Naive thymus-derived CD4-positive, alpha-beta T cell (primary cell): ENCODE measurements around the gene PIK3CB. TPM values are rescaled to one million over a fixed set of nuclear protein-coding genes. Genes with fewer than 3 reads are reported as not detected.
"Not testable (repeated sequence)": the region's sequence is repeated elsewhere in the genome, so short reads cannot be mapped to it uniquely, and the experiment has no call there.

ENCODE experiments used
- ATAC-seq: fragments of 150-1000 bp; cut with Tn5 transposase; 2 replicates; pipeline ENCODE4 v1.10.0; 2021; ENCODE audit warnings: mild to moderate bottlenecking, moderate library complexity
- CTCF ChIA-PET: fragments of 350-600 bp; sonication (Branson Sonifier 250); formaldehyde crosslinking; loops from one replicate; lab custom pipeline; 2021; ENCODE audit warnings: antibody characterized with exemption; lab: Charles Lee
- POLR2A ChIA-PET: fragments of 350-600 bp; sonication (Branson Sonifier 250); formaldehyde crosslinking; loops from one replicate; lab custom pipeline; 2021; ENCODE audit warnings: antibody characterized with exemption, inconsistent platforms; lab: Charles Lee
- DNase-seq, 9 donors: peaks; one replicate each; pipeline versions ENCODE4 v3.0.0 to v3.0.0-alpha.2; 2020 to 2022; ENCODE audit warnings: mixed read lengths in 1 of 9
- H3K27ac ChIP-seq: one replicate; pipeline ENCODE4 v1.7.0; 2013; ENCODE audit warnings: mild to moderate bottlenecking, low read depth, low read length, moderate library complexity
- H3K27me3 ChIP-seq, 2 donors: one replicate each; pipeline ENCODE4 v1.7.0; 2013; ENCODE audit warnings: low read length in 2 of 2, mild to moderate bottlenecking in 2 of 2, moderate library complexity in 2 of 2; ENCODE audit not compliant: control insufficient read depth in 2 of 2, insufficient read depth in 2 of 2
- H3K36me3 ChIP-seq, 3 experiments: 1 replicate in 2 of 3; 2 replicates in 1 of 3; pipeline ENCODE4 v1.7.0; 2013; ENCODE audit warnings: low read length in 3 of 3, mild to moderate bottlenecking in 3 of 3, moderate library complexity in 1 of 3; ENCODE audit not compliant: insufficient read depth in 3 of 3, control insufficient read depth in 2 of 3
- H3K4me1 ChIP-seq, 2 donors: one replicate each; pipeline ENCODE4 v1.7.0; 2013; ENCODE audit warnings: low read length in 2 of 2, mild to moderate bottlenecking in 2 of 2, moderate library complexity in 1 of 2; ENCODE audit not compliant: control insufficient read depth in 2 of 2, insufficient read depth in 2 of 2
- H3K4me3 ChIP-seq: 2 replicates; pipeline ENCODE4 v1.7.0; 2013; ENCODE audit warnings: mild to moderate bottlenecking, low read length
- H3K9me3 ChIP-seq, 3 experiments: 1 replicate in 2 of 3; 2 replicates in 1 of 3; pipeline ENCODE4 v1.7.0; 2013; ENCODE audit warnings: low read length in 3 of 3; ENCODE audit not compliant: control insufficient read depth in 2 of 3
- H3K27ac Mint-ChIP-seq, 9 donors: one replicate each; pipeline ENCODE4 v1.8.0; 2020 to 2022; ENCODE audit warnings: mixed read lengths in 9 of 9, mild to moderate bottlenecking in 8 of 9, moderate library complexity in 5 of 9, inconsistent platforms in 2 of 9
- H3K27me3 Mint-ChIP-seq, 5 donors: one replicate each; pipeline ENCODE4 v1.8.0; 2021 to 2022; ENCODE audit warnings: mixed read lengths in 5 of 5, mild to moderate bottlenecking in 1 of 5
- H3K36me3 Mint-ChIP-seq, 5 donors: one replicate each; pipeline ENCODE4 v1.8.0; 2020 to 2022; ENCODE audit warnings: mixed read lengths in 5 of 5, mild to moderate bottlenecking in 3 of 5, inconsistent platforms in 1 of 5
- H3K4me1 Mint-ChIP-seq, 7 donors: one replicate each; pipeline ENCODE4 v1.8.0; 2020 to 2022; ENCODE audit warnings: mixed read lengths in 7 of 7, mild to moderate bottlenecking in 3 of 7, inconsistent platforms in 1 of 7
- H3K4me3 Mint-ChIP-seq, 10 donors: one replicate each; pipeline ENCODE4 v1.8.0; 2020 to 2022; ENCODE audit warnings: mild to moderate bottlenecking in 10 of 10, mixed read lengths in 10 of 10, moderate library complexity in 6 of 10, inconsistent platforms in 2 of 10
- H3K9me3 Mint-ChIP-seq, 11 donors: one replicate each; pipeline ENCODE4 v1.8.0; 2020 to 2022; ENCODE audit warnings: mixed read lengths in 11 of 11, mild to moderate bottlenecking in 4 of 11, inconsistent platforms in 1 of 11, moderate library complexity in 1 of 11
- intact Hi-C, 2 donors: fragments of 100-400 bp; cut with micrococcal nuclease; formaldehyde crosslinking; loops; one replicate each; pipeline ENCODE4 v1.15.1; 2023
- polyA plus RNA-seq, 2 donors: library from polyadenylated mRNA; unstranded; fragments of 300-500 nt; fragmentation: Illumina TruSeq; gene quantifications; one replicate each; pipeline ENCODE4 v1.2.3, GENCODE V29; 2021
- total RNA-seq, 6 experiments: library from RNA in 5 of 6; stranded (reverse) in 5 of 6; gene quantifications; 1 replicate in 5 of 6; 2 replicates in 1 of 6; pipeline ENCODE4 v1.2.3 and lab custom pipeline; 2021 to 2026

Gene PIK3CB
- total and polyA plus RNA-seq, 7 experiments from 2014 or later, result 19.6 to 46.9 (median 30.3) TPM

GRCh38 chr3:138817695-138818094, 17.0 kb downstream of the PIK3CB start:
- Mint-ChIP-seq H3K9me3 (peaks cover 0 to 4% (median 0%) of the 10 kb centered on the region in 11 donors), H3K27ac (peak overlapping the region in 2 of 9 donors; percentile 2 to 78), H3K4me3 (peak overlapping the region in 2 of 10 donors; percentile 16 to 39), H3K36me3 (peaks cover 0 to 15% (median 4%) of the 10 kb centered on the region in 5 donors), H3K27me3 (no peaks in the 10 kb centered on the region), H3K4me1 (peaks cover 24 to 66% (median 55%) of the 10 kb centered on the region in 7 donors)
- Histone ChIP-seq H3K9me3 (no peaks in the 10 kb centered on the region), H3K27me3 (no peaks in the 10 kb centered on the region), H3K36me3 (no peaks in the 10 kb centered on the region), H3K4me1 (peaks cover 12 to 15% of the 10 kb centered on the region in 2 donors), H3K4me3 (no peak overlapping the region), H3K27ac (no peak overlapping the region)
- DNase-seq (no peak), ATAC-seq (peak; percentile 3)
- ChIA-PET POLR2A (interaction anchor here (1.3 kb wide), 1 partner anchor 66 kb away, joined by 3 read pairs; no protein-coding TSS in a partner anchor), CTCF (interaction anchor here (1.2 kb wide), 1 partner anchor 98 kb away, joined by 4 read pairs; no protein-coding TSS in a partner anchor)
- intact Hi-C loops, result loop anchor here (5.0 kb wide), 1 partner anchor 35 kb away; no protein-coding TSS in a partner anchor

- DNase-seq, result no peak
- Mint-ChIP-seq H3K9me3 (peaks cover 0 to 4% (median 0%) of the 10 kb centered on the region in 11 donors), H3K27me3 (no peaks in the 10 kb centered on the region), H3K4me1 (peaks cover 24 to 58% (median 51%) of the 10 kb centered on the region in 7 donors), H3K27ac (peak overlapping the region in 3 of 9 donors; percentile 10 to 77 (median 31)), H3K36me3 (peaks cover 0 to 14% (median 4%) of the 10 kb centered on the region in 5 donors), H3K4me3 (no peak overlapping the region)
- peaks cover 11 to 12% of the 10 kb centered on the region in 2 donors for H3K4me1 ChIP-seq
- intact Hi-C loops, result no loop called here
- CTCF ChIA-PET, result interaction anchor here (0.7 kb wide), 3 partner anchors 22 to 623 kb away, joined by 3 to 4 read pairs (median 3); no protein-coding TSS in a partner anchor
- POLR2A ChIA-PET, result interaction anchor here (0.7 kb wide), 1 partner anchor 209 kb away, joined by 6 read pairs; no protein-coding TSS in a partner anchor
- no peak for ATAC-seq
- H3K36me3 ChIP-seq, result no peaks in the 10 kb centered on the region
- H3K4me3 ChIP-seq, result no peak overlapping the region
- H3K27me3 ChIP-seq, result no peaks in the 10 kb centered on the region
- no peak overlapping the region for H3K27ac ChIP-seq
- H3K9me3 ChIP-seq, result no peaks in the 10 kb centered on the region
These were observed 21.9 kb downstream of the PIK3CB start for GRCh38 chr3:138812806-138813205.

DNA sequence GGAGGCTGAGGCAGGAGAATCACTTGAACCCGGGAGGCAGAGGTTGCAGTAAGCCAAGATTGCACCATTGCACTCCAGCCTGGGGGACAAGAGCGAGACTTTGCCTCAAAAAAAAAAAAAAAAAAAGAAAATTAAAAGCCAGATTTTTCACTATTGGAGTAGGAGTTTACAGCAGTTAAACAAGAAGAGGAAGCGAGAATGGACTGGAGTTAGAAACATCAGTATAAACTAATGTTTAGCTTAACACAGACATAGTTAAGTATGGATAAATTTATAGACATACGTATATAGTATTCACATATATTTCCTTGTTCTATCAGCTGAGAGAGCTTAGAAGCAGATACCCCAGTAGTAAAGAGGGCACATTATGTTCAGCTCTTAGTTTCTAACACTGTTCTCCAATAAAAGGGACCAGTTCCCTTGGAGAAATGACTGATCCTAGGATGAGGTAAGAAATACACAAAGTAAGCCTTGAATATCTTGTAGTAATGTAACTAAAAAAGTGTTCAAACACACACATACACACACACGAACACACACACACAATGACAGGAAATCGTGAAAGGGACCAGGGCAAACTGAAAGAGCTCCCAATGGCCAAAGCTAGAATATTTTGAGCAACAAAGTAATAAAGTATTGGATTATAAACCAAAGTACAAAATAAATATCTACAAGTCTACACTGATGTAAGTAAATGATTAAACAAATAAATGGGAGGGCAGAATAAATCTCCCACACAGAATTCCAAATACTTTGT, 25.1 kb downstream of the PIK3CB start:
- CTCF ChIA-PET, result no interaction called here
- intact Hi-C loops, result no loop called here
- ATAC-seq, result no peak
- Mint-ChIP-seq H3K9me3 (no peaks in the 10 kb centered on the region), H3K4me1 (peaks cover 13 to 45% (median 37%) of the 10 kb centered on the region in 7 donors), H3K27ac (peak overlapping the region in 1 of 9 donors; percentile 45), H3K27me3 (no peaks in the 10 kb centered on the region), H3K4me3 (no peak overlapping the region), H3K36me3 (peaks cover 0 to 14% (median 0%) of the 10 kb centered on the region in 5 donors)
- POLR2A ChIA-PET, result no interaction called here
- no peak for DNase-seq
- H3K27me3 ChIP-seq, result no peaks in the 10 kb centered on the region
- no peaks in the 10 kb centered on the region for H3K9me3 ChIP-seq
- H3K36me3 ChIP-seq, result peaks cover 0 to 6% (median 0%) of the 10 kb centered on the region in 3 experiments
- H3K4me3 ChIP-seq, result no peak overlapping the region
- H3K4me1 ChIP-seq, result peaks cover 3 to 4% of the 10 kb centered on the region in 2 donors
- no peak overlapping the region for H3K27ac ChIP-seq

- Mint-ChIP-seq H3K4me1 (peaks cover 7 to 52% (median 31%) of the 10 kb centered on the region in 7 donors), H3K27ac (peak overlapping the region in 1 of 9 donors; percentile 14), H3K27me3 (no peaks in the 10 kb centered on the region), H3K36me3 (peaks cover 0 to 7% (median 0%) of the 10 kb centered on the region in 5 donors), H3K4me3 (no peak overlapping the region), H3K9me3 (no peaks in the 10 kb centered on the region)
- Histone ChIP-seq H3K4me3 (no peak overlapping the region), H3K9me3 (no peaks in the 10 kb centered on the region), H3K27ac (no peak overlapping the region), H3K4me1 (no peaks in the 10 kb centered on the region), H3K36me3 (peaks cover 0 to 6% (median 0%) of the 10 kb centered on the region in 3 experiments), H3K27me3 (no peaks in the 10 kb centered on the region)
- intact Hi-C loops, result no loop called here
- CTCF ChIA-PET, result interaction anchor here (1.3 kb wide), 1 partner anchor 109 kb away, joined by 3 read pairs; no protein-coding TSS in a partner anchor
- DNase-seq (no peak), ATAC-seq (no peak)
- POLR2A ChIA-PET, result interaction anchor here (0.6 to 1.3 kb wide), 2 partner anchors 25 to 26 kb away, joined by 3 to 4 read pairs; no protein-coding TSS in a partner anchor
These were observed 28.2 kb downstream of the PIK3CB start for GRCh38 chr3:138806376-138807080.

GRCh38 chr3:138803006-138803653, 31.6 kb downstream of the PIK3CB start:
- no peaks in the 10 kb centered on the region for H3K4me1 ChIP-seq
- DNase-seq, result no peak
- Mint-ChIP-seq H3K36me3 (peaks cover 0 to 16% (median 3%) of the 10 kb centered on the region in 5 donors), H3K4me3 (no peak overlapping the region), H3K9me3 (peaks cover 0 to 2% (median 0%) of the 10 kb centered on the region in 11 donors), H3K27ac (peak overlapping the region in 4 of 9 donors; percentile 13 to 84 (median 54)), H3K4me1 (peaks cover 9 to 61% (median 32%) of the 10 kb centered on the region in 7 donors), H3K27me3 (no peaks in the 10 kb centered on the region)
- no peak overlapping the region for H3K27ac ChIP-seq
- CTCF ChIA-PET, result no interaction called here
- intact Hi-C loops, result no loop called here
- peaks cover 0 to 6% (median 0%) of the 10 kb centered on the region in 3 experiments for H3K36me3 ChIP-seq
- H3K27me3 ChIP-seq, result no peaks in the 10 kb centered on the region
- POLR2A ChIA-PET, result no interaction called here
- no peak overlapping the region for H3K4me3 ChIP-seq
- no peaks in the 10 kb centered on the region for H3K9me3 ChIP-seq
- ATAC-seq, result no peak

DNA sequence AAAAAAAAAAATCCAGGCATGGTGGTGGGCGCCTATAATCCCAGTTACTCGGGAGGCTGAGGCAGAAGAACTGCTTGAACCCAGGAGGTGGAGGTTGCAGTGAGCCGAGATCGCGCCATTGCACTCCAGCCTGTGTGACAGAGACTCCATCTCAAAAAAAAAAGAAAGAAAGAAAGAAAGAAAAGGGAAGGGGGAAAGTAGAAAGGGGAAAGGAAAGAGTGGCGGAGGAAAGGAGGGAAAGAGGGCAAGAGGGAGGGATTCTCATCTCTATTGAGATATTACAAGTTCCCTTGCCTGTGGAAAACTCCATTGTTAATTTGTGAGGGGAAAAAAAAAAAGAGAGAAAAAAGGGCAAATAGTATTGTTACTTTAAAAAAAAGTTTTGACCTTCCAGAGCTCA, 32.5 kb downstream of the PIK3CB start:
- H3K9me3 ChIP-seq, H3K9me3 Mint-ChIP-seq, H3K27me3 ChIP-seq, H3K4me3 ChIP-seq, H3K4me1 ChIP-seq, CTCF ChIA-PET, intact Hi-C loops, DNase-seq, H3K27ac ChIP-seq, H3K27me3 Mint-ChIP-seq, H3K4me3 Mint-ChIP-seq, POLR2A ChIA-PET, H3K36me3 ChIP-seq, ATAC-seq: not testable (repeated sequence)
- Mint-ChIP-seq H3K4me1 (peaks cover 15 to 60% (median 31%) of the 10 kb centered on the region in 7 donors), H3K27ac (peak overlapping the region in 1 of 9 donors; percentile 76), H3K36me3 (peaks cover 0 to 22% (median 4%) of the 10 kb centered on the region in 5 donors)
